ENCODE data around the gene GRIK4.

Gene GRIK4

GRCh38 chr11:120932305-120932915 lies 420.9 kb downstream of the GRIK4 start:
- no peak for DNase-seq

- no peak for DNase-seq
Observed at GRCh38 chr11:120936356-120936755, 424.8 kb downstream of the GRIK4 start.

- no peak for DNase-seq
Observed at GRCh38 chr11:120937501-120937900, 426.0 kb downstream of the GRIK4 start.

GRCh38 chr11:120938260-120938659 lies 426.7 kb downstream of the GRIK4 start:
- no peak for DNase-seq

GRCh38 chr11:120940160-120940848 lies 428.8 kb downstream of the GRIK4 start:
- DNase-seq, result no peak

- DNase-seq, result no peak
Observed at GRCh38 chr11:120941000-120941399, 429.5 kb downstream of the GRIK4 start.

GRCh38 chr11:120942701-120943100 lies 431.2 kb downstream of the GRIK4 start:
- no peak for DNase-seq

GRCh38 chr11:120945042-120945441 lies 433.5 kb downstream of the GRIK4 start:
- DNase-seq, result no peak

GRCh38 chr11:120950880-120951279 lies 439.3 kb downstream of the GRIK4 start:
- DNase-seq, result no peak

GRCh38 chr11:120952461-120953434 lies 441.2 kb downstream of the GRIK4 start:
- DNase-seq, result peak; percentile 82

GRCh38 chr11:120954381-120954780 lies 442.8 kb downstream of the GRIK4 start:
- no peak for DNase-seq

- peak; percentile 22 for DNase-seq
Observed at GRCh38 chr11:120956710-120957495, 445.4 kb downstream of the GRIK4 start.

- no peak for DNase-seq
Observed at GRCh38 chr11:120958185-120958584, 446.6 kb downstream of the GRIK4 start.

- no peak for DNase-seq
Observed at GRCh38 chr11:120959189-120959588, 447.6 kb downstream of the GRIK4 start.

GRCh38 chr11:120964857-120965256 lies 453.3 kb downstream of the GRIK4 start:
- no peak for DNase-seq

GRCh38 chr11:120966840-120967239 lies 455.3 kb downstream of the GRIK4 start:
- DNase-seq, result no peak

- no peak for DNase-seq
Observed at GRCh38 chr11:120969993-120970392, 458.4 kb downstream of the GRIK4 start.

GRCh38 chr11:120971825-120972224 lies 460.3 kb downstream of the GRIK4 start:
- no peak for DNase-seq

- DNase-seq, result no peak
Observed at GRCh38 chr11:120972621-120973020, 461.1 kb downstream of the GRIK4 start.

- DNase-seq, result no peak
Observed at GRCh38 chr11:120973501-120973900, 462.0 kb downstream of the GRIK4 start.

- no peak for DNase-seq
Observed at GRCh38 chr11:120974466-120974865, 462.9 kb downstream of the GRIK4 start.

GRCh38 chr11:120974965-120975364 lies 463.4 kb downstream of the GRIK4 start:
- DNase-seq, result no peak
